ENCODE data around the gene NGRN.
"Not testable (repeated sequence)": the region's sequence is repeated elsewhere in the genome, so short reads cannot be mapped to it uniquely, and the experiment has no call there.

The NGRN gene

GRCh38 chr15:90281637-90282036, 16.2 kb downstream of the NGRN start:
- not testable (repeated sequence) for DNase-seq (ENCODE audit: low read depth)

- peak; percentile 58 for DNase-seq (ENCODE audit: low read depth)
These were observed 21.2 kb downstream of the NGRN start for GRCh38 chr15:90286678-90287077.

GRCh38 chr15:90287101-90287500, 21.6 kb downstream of the NGRN start:
- DNase-seq (ENCODE audit: low read depth): no peak

DNA sequence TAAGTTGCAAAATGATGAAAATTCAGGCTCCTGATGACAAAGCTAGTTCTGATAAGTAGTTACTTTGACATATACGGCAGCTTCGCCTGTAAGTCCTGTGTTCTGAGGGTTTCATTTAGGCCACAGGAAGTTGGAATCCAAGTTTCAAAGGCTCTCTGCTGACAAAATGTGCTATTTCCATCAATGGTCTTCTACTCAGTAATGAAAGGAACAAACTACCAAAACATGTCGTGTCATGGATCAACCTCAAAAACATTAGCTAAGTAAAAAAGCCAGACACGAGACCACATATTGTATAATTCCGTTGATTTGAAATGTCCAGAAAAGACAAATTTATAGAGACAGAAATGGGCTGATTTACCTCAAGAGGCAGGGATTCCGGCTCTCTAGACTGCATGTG, 22.5 kb downstream of the NGRN start:
- no peak for DNase-seq (ENCODE audit: low read depth)

GRCh38 chr15:90291679-90292356, 26.3 kb downstream of the NGRN start:
- DNase-seq (ENCODE audit: low read depth): peak; percentile 48

GRCh38 chr15:90293040-90293810, 27.8 kb downstream of the NGRN start:
- peak; percentile 63 for DNase-seq (ENCODE audit: low read depth)

DNA sequence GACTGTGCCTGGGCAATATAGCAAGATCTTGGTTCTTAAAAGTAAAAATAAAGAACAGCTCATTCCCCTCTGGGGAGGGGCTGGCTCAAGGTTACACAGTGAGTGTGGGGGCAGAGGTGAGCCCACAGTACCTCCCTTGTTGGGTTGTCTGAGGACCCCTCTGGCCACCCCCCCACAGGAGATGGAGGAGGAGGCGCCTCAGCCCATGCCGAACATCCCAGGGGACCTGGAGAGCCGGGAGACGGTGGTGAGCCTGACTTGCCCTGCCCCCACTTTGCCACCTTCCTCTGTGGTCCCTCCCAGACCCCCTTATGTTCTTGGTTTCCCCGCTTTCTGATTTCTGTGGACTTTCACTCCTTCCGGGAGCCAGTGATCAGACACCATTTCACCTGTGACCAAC, 28.7 kb downstream of the NGRN start:
- no peak for DNase-seq (ENCODE audit: low read depth)

GRCh38 chr15:90294601-90295269, 29.3 kb downstream of the NGRN start:
- no peak for DNase-seq (ENCODE audit: low read depth)

DNA sequence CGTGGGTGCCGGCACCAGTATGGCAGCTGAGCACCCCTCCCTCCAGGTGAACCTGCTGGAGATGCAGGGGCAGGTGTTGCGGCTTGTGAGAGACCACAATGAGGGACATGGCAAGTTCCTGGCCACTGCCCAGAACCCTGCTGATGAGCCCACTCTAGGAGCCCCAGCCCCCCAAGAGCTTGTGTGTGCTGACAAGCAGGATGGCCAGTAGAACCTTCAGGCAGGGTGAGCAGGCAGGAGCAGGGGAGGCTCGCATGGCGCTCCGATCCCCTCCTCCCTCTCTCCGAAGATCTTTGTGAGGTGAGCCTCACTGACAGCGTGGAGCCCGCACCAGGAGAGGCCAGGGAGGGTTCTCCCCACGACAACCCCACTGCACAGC, 29.8 kb downstream of the NGRN start:
- DNase-seq (ENCODE audit: low read depth): no peak

DNA sequence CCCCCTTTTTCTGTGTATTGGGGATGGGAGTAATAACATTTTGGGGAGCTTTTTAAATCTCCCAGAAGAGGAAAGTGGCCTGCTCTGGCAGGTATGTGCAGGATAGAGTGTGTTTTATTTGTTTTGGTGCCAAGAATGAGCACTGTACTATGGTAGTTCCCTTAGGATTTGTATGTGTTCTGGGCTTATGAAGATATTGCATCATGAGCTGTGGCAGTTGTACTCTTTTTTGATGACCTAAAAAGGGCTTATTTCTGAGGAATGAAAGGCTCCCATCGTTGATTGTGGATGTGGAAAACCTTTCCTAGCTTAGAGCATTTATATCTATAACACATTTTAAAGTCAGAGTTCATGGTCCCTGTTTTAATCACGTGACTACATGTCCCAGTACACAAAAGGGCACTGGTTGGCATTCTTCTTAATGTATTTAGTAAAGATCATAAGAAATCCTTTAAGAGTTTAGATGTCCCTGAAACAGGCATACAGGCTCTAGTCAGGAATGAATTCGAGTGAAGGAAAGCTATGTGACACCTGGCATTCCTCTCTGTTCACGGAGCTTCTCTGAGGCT, 30.9 kb downstream of the NGRN start:
- DNase-seq (ENCODE audit: low read depth): not testable (repeated sequence)

- DNase-seq (ENCODE audit: low read depth): no peak
These were observed 31.5 kb downstream of the NGRN start for GRCh38 chr15:90297021-90297420.

- DNase-seq (ENCODE audit: low read depth): no peak
These were observed 35.1 kb downstream of the NGRN start for GRCh38 chr15:90300541-90300940.

DNA sequence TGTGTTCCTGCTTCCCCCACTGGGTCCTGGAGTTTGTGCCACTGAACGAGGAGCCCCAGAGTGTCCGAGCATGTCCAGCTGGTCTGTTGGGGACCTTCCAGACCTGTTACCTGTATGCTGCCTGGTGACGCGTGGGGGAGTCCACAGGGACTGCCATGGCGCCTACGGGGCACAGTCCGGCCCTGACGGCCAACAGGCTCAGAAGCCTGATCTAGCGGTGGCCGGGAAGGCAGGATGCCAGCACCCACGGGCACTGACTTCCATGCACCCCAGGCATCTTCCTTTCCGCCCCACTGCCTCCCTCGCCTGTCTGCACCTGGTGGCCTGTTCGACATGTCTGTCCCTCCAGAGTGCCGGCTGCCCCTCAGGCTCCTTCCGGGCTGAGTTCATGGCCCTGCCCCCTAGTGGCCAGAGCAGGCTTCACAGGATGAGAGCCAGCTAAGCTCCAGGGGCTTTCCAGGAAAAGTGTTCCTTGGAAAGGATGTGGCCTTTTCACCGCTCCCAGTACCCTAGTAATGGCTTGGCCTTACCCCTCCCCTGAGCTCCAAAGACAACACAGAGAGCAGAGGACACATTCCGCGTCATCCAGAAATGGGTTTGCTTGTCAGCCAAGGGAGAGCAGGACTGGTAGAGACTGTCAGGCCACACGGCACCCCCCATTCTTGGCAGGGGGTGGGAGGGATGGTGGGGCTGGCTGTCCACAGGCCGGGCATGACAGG, 35.7 kb downstream of the NGRN start:
- peak; percentile 68 for DNase-seq (ENCODE audit: low read depth)

DNA sequence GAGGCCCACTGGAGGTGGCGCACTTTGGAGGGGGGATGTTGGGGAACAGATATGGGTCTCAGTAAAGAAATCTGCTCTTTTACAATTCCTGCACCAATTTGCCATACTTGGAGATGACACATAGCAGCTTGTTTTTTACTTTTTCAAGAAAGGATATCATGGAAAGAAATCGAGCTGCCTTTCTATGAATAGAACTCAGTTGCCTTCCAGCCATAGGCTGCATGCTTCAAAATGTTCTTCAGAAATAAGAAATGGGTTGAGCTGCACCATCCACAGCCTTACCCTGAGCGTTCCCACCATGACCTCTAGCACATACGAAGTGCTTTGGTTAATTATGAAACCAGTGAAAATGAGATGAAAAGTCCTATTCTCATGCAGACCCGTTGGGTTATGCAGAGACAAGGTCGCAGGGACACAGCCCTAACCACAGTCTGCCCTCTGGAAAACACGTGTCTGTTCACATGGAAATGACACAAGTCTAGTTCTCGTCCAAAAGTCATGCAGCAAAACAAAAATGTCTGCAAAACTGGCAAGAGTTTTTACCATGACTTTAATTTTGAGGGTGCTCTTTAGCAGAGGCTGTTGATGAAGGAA, 36.3 kb downstream of the NGRN start:
- DNase-seq (ENCODE audit: low read depth): no peak

- DNase-seq (ENCODE audit: low read depth): not testable (repeated sequence)
These were observed 39.9 kb downstream of the NGRN start for GRCh38 chr15:90305355-90305754.

GRCh38 chr15:90305932-90306331, 40.5 kb downstream of the NGRN start:
- no peak for DNase-seq (ENCODE audit: low read depth)

DNA sequence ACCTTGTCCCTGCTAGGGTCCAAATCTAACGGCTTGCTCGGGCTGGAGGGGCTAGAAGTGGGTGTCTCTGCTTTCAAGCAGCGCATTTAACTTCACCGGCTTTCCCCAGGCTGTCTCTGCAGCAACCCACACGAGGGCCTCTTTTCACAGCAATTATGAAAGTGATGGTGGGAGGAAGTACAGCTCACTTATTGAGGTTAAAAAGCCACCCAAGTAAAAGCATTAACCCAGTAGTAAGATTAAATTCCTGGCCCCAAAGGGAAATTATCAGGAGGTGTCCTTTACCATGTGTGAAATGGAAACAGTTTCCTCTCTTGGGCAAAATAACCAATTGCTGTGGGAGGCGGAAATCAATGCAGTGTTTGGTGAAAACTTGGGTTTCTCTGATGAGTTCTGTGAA, 41.1 kb downstream of the NGRN start:
- DNase-seq (ENCODE audit: low read depth): no peak

DNA sequence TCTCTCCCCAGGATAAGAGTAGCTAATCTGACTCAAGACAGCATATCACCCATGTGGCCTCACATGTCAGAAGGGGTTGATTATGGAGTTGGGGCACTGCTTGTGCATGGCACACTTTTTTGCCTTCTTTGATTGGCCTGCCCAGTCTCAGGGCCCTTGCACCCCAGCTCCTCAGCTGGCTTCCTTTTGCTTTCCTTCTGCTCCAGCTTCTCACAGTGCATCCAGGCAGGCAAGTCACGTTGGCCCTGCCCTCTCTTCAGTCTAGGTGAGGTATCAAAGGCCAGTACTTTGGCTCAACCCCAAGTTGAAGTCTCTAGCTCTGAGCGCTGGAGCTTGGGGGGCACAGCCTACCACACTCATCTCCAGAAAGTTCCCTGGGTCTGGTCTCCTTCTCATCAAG, 42.2 kb downstream of the NGRN start:
- no peak for DNase-seq (ENCODE audit: low read depth)

GRCh38 chr15:90309020-90309419, 43.5 kb downstream of the NGRN start:
- DNase-seq (ENCODE audit: low read depth): no peak

GRCh38 chr15:90315278-90315982, 50.0 kb downstream of the NGRN start:
- peak; percentile 14 for DNase-seq (ENCODE audit: low read depth)

GRCh38 chr15:90316139-90316538, 50.7 kb downstream of the NGRN start:
- DNase-seq (ENCODE audit: low read depth): no peak

Data from ELR (cell line).